ENCODE results near the gene HOXB8. TPM values are rescaled to one million over a fixed set of nuclear protein-coding genes. Genes with fewer than 3 reads are reported as not detected.

Gene HOXB8
- total RNA-seq, 1 donor from 2014 or later, result 11.8 TPM

DNA sequence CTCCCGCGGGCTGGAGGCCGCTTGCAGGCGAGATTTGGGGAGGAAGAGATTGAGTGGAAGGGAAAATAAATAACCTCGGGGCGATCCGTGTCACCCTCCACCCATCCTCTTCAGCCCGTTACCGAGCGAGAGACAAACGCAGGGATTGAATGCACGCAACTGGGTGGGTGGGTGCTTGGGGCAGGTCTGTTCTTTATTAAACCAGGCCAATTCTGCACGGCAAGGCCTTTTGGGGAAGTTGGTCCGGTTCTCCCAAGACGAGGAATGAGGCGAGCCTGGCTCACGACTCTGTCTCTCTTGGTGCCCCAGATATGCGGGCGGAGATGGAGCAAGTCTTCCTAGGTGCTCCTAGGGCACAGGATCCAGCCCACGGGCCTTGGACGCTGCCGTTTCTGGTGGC, 3.9 kb downstream of the HOXB8 start:
- DNase-seq (ENCODE audit: low read depth), result peak; percentile 60

DNA sequence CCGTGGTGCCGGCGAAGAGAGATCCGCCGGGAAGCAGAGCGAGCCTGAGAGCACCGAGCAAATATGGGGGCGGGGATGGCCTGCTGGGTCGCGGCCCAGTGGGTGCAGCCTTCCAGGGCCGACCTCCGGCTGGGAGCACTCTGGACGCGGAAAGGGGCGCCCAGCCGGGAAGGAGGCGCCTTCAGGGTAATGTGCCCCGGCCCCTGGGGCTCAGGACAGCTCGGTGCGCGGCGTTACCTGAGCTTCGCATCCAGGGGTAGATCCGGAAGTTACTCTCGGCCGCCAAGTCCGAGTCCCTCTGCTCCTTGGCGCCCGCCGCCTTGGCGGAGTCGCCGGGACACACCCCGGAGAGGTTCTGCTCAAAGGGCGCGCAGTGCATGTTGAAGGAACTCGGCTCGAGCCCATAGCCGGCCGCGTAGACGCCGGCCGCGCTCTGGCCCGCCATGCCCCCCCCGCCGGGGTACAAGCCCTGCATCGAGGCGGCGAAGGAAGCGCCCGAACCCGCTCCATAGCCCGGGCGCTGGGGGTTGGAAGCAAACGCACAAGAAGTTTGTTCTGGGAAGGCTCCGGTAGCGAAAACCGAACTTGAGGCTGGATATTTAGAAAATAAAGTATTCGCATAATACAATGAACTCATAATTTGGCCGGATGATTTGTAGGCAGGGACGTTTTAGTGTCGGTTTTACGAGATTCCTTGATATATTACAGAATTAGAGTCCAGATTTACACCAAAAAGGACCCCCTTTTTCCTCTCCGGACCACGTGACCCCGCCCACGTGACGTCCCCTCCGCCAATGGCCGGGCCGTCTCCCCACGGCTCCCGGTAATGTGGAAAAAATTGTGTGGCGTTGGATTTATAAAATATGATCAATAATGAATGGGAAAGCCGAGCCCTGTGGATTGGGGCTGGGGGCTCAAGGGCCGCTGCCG, 4.5 kb downstream of the HOXB8 start, which contains the start of gene HOXB7:
Gene HOXB7, minus strand, starts transcription at position 736 of the 930 bp plus-strand sequence. Its CDS starts 99 bp downstream, at position 637.
- DNase-seq (ENCODE audit: low read depth), result peak; percentile 85

DNA sequence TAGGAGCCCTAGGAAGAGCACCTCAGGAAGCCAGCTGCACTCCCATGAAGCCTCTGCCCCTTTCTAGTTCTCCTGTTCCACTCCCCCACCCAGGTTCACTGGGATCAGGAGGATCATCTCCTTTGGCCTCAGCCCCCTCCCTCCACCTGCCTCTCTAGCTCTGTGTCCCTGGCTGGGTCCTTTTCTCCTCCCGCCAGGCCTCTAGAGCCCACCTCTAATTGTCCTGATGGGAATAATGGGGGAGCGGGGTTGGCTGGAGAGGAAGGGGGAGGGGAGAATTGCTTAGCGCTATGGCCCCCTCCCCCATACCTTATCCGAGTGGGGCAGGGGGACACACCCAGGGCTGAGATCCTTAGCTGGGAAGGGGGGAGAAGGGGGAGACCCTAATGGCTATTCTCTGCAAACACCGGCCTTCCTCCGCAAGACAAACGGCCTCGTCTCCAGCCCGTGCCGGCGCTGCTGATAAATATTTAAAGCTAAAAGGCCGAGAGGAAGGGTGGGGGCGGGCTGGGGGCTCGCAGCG, 5.3 kb downstream of the HOXB8 start:
- DNase-seq (ENCODE audit: low read depth), result no peak

DNA sequence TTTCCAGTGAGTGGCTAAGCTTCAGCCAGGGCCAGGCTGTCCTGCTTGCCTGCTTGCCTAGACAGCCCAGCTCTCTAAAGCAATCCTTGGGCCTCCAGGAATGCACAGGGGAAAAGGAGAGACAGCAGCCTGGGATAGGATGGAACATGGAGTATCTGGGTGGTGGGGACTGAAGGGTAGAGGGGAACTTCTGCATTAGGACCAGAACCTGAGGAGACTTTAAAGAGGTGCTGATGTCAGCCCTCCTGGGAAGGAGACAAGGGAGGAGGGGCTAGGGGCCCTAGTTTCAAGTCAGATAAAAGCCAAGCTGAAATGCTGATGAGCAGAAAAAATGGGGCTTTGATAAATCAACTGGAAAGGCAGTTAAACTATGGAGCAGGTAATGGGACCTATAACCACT, 6.1 kb downstream of the HOXB8 start:
- DNase-seq (ENCODE audit: low read depth), result no peak

DNA sequence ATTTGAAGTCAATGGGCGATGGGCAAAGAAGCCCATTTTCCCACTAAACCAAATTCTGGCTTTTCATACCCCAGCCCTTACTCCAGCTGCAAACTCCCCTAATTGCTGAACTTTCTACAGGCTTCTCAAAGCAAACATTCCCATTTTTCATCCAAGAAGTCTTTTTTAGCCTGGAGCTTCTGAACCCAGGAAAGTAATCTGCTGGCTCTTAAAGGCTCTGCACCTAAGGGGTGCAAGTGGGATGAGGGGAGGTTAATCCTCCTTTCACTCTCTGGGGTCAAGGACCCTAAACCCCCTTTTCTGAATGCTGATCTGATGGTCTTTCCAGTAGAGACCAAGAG, 6.6 kb downstream of the HOXB8 start:
- DNase-seq (ENCODE audit: low read depth), result no peak

DNA sequence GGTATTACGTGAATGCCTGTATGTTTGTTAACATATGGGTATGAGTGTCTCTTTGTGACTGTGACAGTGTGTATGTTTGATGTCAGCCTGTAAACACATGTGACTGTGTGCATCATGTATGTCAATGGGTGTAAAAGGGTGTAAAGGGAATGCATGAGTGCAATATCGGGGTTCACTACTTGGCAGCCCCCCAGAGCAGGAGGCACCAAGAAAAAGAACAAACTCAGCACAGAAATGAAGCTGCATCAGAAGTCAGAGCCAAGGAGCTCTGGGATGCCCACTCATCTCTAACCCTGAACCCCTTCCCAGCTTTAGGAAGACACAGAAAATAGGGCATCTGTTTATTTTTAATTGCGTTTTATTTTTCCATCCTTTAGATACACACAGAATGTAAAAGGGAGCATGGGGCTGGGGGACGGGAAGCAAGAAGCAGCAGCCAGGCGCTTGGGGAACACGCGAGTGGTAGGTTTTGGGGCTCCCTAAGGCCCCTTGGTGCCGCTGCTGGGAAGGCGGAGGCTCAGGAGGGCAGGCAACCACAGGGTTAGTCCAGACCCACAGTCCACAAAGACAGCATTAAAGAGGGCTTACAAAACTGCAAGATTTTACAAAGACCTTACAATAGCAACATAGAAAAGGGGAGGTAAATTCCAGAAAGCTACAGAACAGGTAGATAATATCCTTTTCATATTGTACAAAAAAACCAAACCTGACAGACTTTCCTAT, 8.0 kb downstream of the HOXB8 start:
- DNase-seq (ENCODE audit: low read depth), result no peak

DNA sequence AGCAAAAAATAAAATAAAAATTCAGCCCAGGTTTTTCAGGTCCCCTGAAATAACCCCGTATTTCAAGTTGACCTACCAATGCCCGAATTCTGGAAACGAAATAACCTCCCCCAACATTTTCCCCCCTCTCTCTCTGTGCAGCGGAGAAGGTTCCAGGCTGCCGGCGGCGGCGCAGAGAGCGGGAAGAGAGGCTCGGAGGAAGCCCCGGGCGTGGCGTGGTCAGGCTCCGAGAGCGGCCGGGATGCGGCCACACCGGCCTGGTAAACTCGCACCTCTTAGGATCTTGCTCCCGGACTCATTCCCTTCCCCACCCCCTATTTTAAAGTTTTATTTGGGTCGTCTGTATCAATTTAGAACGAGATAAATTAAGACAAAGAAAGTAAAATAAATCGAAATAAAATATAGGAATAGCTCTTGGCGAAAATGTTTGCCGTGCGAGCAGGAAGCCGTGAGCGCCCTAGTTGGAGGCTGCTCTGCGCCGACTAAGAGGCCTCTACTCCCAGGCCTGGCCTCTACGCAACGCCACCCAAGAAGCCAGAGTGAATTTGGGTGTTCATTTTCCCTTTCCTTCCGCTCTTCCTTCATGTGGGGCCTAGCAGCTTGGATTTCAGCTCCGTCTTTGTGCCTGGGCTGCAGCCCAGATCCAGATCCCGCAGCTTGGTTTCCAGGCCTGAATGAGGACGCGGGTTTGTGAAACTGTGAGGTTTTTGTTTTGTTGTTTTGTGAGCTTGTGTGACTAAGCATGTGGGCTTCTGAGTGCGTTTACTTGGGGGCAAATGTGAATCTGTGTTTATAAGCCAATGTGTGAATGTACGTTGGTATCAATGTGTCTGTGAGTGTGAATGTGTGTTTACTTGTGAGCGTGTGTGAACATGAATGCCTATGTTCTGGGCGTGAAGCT, 8.9 kb downstream of the HOXB8 start:
- no peak for DNase-seq (ENCODE audit: low read depth)

DNA sequence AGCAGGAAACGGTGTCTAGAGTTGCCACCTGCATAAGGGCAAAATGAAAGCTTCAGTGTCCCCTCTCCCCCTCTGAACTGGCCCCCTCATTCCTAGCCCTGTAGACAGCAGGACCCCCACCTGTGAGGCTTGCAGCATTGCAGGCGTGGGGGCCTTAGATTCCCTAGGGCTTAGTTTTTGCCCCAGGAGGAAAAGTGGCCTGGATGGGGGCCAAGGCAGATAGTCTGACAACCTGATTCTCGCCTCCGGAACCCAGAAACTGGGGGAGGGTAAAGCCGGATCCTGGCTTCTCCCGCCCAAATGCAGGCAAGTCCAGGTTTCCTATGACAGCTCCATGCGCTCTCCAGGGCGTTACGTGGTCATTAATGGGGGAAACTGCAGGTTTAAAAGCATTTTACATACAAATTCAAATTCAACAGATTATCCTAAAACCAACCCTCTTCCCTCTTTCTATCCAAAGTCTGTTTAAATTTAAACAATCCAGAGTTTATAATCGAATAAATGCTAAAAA, 9.6 kb downstream of the HOXB8 start:
- DNase-seq (ENCODE audit: low read depth), result no peak

DNA sequence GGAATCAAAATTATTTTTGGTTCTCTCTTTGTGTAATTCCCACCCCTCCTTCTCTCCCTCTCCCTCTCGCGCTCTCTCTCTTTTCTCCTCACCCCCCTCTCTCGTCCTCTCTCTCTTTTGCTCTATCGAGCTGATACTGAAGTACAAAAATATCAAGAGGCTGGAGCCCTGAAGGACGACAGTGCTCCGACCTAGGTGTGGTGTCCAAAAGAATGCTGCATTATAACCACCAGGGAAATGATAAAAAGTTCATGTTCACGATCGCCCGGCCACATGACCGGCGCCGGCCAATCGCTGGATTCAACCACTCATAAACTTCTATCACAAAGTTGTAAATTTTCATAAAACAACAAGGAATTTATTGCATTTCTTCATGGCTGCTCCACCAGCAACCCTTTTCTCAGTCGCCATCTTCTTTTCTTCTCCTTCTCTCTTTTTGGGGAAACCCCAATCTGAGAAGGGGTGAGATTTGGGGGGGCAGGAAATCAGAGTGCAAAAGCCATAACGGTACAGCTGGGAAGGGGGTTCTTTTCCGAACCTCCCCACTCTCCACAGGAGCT, 10.2 kb downstream of the HOXB8 start, which contains the start of gene HOXB6:
Gene HOXB6, minus strand, starts transcription at position 217 of the 560 bp plus-strand sequence. CDS start 6,836 bp downstream, outside the sequence.
- DNase-seq (ENCODE audit: low read depth), result peak; percentile 72

DNA sequence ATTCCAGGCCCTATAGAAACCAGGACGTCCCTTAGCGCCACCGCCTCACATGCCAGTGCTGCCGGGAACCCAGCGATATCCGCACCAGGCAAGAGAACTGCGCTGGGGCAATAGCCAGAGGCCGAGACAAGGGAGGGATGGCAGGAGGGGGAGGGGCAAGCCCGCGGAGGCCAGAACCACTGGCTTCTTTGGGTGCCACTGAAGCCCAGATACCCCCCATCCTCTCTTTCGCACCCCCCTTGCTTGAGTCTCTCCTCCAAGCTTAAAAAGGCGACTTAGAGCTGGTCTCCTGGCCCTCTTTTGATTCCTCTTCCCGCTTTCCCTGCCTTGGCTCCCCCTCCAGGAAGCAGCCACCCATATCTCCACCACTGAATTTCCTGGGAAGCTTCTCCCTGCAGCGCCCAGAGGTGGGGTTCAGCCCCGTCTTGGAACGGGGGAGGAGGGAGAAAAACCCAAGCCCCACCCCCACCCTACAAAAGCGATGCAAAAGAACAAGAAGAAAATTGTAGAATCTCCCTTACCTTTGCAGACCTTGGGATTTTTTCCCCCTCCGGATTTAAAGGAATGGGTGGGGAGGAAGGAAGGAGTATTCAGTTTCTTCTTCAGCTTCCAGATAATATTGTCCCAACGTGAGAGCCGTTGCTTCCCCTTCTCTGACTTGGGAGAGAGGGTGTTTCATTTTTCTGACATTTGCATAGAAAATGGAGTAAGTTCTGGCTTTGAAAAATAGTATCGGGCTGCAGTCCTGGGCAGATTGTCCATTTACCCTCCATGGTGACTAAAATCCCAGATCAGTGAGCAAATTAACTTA, 10.9 kb downstream of the HOXB8 start:
- peak; percentile 84 for DNase-seq (ENCODE audit: low read depth)

DNA sequence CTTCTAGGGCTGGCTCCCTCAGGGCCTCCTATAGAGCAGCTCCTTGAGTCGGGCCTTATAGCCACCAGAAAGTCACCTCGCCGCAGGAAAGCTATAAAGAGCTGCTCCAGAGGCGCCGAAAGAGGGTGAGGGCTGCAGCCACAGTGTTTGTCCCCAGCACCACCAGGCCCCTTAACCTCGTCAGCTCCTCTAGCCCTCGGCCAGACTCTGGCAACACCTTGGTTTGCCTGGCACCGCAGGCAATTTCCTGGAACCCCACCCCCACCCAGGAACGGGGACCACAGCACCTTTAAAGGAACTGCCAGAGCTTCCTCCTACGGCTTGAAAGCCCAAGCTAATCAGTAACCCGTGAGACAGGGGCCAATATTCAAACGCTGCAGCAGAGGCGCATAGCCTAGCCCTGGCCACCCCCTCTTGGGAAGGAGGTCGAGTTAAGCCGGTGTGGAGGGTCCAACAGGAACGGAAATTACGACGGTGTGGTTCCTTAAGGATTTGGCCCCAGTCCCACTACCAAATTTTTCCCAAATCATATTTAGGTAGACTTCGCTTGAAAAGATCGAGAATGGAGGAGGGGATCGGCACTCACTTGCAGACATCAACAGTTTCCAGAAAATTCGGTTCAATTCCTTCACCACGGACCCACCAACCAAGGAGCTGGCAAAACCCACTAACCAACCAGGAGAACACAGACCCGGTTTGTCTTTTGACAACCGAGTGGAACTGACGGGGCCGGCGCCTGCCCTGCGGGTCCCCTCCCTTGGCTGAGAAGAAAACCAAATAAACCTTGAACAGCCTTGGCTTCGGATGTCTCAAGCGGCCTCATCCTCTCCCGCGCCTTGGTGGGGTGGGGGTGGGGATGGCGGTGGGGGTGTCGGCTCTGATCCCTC, 13.3 kb downstream of the HOXB8 start:
- DNase-seq (ENCODE audit: low read depth), result no peak

DNA sequence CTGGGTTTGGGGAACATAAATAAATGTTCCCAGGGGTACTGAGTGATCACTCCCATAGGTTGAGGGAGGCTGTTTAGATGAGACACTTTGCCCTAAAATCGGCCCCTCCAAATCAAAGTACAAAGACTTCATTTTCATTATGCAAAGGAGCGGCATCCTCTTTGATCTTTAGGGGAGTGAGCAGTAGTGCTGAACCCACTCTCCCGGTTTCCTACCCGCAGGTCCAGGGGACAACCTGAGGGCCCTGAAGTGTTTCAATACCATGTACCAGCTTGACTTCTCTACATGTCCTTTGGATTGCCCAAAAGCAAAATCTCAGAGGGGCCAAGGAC, 13.9 kb downstream of the HOXB8 start:
- DNase-seq (ENCODE audit: low read depth), result no peak

DNA sequence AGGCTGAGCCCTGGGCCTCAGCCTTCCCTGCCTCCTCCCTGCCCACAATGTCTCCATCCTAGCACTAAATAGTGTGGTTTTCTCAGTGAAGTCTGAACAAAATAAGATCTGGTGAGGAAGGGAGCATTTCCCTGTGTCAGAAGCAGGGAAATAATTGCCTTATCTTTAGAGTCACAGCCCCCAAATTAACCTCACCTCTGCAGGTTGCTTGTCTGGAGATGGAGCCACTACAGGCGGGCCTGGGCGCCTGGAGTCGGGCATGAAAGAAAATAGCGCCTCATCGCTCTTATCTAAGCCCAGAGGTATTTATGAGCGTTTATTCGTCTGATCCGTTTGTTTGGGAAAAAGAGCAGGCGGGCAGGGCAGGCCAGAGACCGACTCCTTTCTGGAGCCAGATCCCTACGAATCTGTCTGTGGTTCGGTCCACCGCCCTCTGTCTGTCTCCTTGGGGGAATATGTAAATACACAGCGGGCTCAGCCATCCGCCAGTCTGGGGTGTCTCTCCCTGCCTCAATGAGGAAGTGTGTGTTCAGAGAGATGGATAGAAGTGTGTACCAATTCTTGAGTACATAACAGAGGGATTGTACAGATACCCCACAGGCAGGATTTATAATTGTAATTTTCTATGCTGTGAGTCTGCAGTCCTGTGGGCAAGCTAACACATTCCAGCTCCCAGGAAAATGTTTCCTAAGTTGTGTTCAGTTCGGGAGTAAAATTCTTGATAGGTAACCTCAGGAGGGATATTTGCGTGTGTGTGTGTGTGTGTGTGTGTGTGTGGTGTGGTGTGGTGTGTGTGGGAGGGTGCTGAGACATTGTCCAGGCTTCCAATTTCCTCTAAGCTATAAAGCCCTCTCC, 14.6 kb downstream of the HOXB8 start:
- no peak for DNase-seq (ENCODE audit: low read depth)

DNA sequence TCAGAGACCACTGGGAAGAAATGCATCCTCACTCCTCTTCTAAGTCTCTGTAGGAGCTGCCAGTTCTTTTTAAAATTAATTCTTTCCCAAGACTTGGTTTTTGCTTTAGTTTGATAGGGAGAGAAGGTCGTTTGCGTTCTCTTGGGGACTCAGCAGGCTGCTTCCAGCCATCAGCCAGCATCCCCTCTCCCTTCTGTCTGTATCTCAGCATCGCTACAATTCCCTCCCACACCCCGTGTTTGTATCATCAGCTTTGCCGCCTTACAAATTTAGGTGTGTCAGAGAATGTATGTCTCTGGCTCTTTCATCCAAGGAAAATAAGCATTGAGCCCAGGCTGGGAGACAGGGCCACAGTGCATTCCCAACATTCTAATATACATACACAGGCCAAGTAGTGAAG, 15.7 kb downstream of the HOXB8 start:
- DNase-seq (ENCODE audit: low read depth), result no peak

DNA sequence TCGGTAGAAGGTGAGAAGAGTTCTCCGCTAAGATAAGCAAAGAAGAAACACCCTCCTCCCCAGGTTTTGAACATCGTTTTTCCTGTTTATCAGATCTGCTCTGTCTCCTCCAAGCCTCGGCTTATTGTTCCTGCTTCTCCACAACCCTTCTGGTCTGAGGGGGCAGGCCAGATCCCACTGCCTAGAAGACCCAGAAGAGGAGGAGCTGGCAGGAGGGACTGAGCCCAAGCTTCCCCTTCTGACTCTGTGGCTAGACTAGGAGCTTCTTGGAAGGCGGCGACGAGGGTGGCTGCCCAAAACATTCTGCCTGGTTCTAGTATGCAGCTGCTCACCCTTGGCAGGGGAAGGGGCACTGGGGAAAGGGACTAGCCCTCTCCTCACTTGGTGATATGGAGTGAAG, 16.4 kb downstream of the HOXB8 start:
- no peak for DNase-seq (ENCODE audit: low read depth)

DNA sequence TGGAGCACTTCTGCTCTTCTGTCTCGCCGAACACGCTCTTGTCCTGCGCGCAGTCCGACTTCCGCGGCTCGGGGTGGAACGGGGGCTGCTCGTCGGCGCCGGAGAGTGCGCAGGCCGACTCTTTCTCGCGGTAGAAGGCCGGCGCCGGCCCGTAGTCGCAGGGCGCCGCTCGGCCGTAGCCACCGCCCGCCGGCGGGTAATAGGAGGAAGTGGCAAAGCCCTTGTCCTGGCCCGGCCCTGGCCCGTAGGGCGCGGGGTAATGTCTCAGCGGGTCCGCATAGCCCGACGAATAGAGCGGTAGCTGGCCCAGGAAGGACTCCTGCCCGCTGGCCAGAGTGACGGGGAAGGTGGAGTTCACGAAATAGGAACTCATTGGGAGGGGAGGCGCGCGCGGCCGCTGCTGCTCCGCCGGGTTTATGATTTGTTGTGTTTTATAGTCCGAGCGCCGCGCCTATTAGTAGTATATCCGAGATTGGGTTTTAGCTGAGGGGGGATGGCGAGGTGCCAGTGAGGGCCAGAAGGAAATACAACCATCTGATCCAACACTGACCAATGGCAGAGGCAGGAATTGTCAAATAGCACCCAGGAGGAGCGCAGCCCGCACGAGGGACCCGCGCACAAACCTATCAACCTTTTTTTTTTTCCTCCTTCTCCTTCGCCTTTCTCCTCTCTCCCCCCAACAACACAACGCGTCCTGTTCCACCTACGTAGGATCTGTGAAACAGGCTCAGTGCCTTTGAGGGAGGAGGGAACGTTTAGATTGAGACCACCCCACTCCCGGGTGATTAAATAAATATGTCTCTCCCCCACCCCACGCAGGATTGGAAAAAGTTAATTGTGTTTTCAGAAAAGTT, 17.1 kb downstream of the HOXB8 start:
- DNase-seq (ENCODE audit: low read depth), result peak; percentile 84

DNA sequence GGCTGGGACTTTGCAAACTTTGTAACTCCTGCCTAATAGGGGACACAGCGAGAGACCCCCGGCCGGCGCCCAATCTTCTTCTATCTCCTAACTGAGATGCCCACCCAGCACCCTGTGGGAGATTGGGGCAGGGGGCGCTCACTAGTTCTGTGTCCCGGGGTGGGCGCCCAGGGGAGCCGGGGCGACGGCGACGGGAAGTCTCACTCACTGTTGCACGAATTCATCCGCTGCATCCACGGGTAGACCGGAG, 17.6 kb downstream of the HOXB8 start:
- no peak for DNase-seq (ENCODE audit: low read depth)
